NCI-H748 (cell line): ENCODE data around the gene MED16.
A peak's percentile ranks its signal among the peaks of the same experiment; 100 is the strongest.
"Not testable (repeated sequence)": the region's sequence is repeated elsewhere in the genome, so short reads cannot be mapped to it uniquely, and the experiment has no call there.

Experiments used
- DNase-seq: peaks from one replicate; lab custom pipeline; 2025; ENCODE audit not compliant: unreplicated experiment; lab: John Stamatoyannopoulos, UW

Gene MED16

GRCh38 chr19:889662-890295 is 3.2 kb downstream of the MED16 start:
- no peak for DNase-seq

DNA sequence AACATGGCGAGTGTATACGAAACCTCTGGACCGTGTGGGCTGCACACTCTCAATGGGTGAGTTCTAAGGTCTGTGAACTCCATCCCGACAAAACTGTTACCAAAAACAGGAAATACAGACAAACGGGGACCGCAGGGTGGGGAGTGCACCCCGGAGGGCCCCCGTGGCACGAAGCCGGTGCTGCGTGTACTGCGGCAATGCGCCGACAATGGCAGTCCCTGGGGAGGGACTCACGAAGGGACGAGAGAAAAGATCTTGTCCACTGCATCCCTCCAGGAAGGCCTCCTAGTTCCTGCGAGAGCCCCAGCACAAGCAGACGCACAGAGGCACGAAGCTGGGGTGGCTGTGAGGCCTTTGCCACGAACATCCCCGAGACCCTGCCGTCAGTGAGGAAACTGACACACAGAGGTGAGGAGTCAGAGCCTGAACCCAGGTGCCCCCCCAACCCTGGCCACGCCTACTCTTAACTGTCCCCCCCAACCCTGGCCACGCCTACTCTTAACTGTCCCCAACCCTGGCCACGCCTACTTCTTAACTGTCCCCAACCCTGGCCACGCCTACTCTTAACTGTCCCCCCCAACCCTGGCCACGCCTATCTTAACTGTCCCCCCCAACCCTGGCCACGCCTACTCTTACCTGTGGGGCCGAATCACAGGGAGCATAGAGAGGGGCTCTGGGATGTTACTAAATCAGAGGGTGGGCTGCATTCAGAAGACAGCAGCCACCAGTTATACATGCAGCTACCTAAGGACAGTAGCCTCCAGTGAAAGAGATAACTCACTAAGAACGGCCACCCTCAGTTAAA is 4.2 kb downstream of the MED16 start:
- no peak for DNase-seq

DNA sequence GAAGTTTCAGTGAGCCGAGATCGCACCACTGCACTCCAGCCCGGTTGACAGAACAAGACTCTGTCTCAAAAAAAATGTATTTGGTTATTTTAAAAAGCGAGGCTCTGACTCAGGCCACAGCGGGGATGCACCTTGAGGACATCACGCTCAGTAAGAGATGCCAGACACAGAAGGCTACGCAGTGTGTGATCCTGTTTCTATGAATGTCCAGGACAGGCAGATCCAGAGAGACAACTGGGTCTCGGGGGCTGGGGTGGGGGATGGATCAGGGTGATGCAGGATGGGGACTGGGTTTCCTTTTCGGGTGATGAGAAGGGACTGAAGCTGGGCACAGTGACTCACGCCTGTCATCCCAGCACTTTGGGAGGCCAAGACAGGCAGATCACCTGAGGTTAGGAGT is 5.4 kb downstream of the MED16 start:
- DNase-seq = no peak

GRCh38 chr19:887072-887471 is 5.9 kb downstream of the MED16 start:
- DNase-seq = peak; percentile 5

DNA sequence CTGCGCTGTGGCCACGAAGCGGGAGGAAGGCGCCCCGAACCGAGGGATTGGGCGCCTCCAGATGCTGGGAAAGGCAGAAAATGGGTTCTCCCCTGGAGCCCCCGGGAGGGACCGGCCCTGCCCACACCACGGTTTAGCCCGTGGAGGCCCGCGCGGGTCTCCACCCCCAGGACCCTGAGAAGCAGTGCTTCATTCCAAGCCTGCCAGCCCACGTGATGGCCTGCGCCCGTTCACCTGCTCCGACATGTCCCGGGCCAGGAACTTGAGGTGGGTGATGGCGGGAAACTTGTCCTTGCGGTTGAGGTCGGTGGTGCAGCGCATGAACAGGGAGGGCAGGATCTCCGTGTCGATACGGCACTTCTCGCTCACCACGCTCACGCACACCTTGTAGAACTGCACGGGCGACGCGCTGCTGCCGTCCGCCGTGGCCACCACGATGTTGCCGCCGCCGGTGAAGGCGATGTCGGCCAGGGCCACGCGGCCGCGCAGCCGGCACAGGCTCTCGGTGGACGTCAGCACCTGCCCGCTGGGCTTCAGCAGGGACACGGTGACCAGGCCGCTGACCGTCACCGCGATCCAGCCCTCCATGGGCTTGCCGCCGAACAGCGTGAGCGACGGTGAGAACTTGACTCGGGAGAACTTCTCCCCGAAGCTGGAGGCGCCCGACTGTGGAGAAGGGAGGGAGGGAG is 7.3 kb downstream of the MED16 start:
- no peak for DNase-seq

- DNase-seq = no peak
Measured at GRCh38 chr19:884420-885211, 8.4 kb downstream of the MED16 start.

DNA sequence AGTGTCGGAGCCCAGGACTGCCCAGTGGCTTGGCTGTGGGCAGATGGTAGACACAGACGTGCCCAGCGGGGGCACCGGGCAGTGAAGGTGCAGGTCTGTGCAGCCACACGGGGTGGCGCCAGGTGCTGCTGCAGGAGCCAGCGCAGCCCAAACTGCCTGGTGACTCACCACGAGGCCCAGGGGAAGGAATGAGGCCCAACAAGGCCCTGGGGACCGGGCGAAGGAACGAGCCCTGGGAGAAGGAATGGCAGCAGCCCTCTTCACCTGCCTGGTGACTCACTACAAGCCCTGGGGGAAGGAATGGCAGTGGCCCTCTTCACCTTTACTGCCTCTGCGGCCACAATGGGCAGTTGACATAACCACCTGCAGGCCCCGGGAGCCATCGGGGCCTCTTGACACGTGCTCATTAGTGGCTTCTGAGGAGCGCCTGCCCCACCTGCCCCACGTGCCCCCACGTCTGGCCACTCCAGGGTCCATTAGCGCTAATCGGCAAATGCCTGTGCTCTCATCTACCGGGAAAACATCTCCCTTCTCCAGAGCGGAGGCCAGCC is 9.3 kb downstream of the MED16 start:
- DNase-seq = no peak

DNA sequence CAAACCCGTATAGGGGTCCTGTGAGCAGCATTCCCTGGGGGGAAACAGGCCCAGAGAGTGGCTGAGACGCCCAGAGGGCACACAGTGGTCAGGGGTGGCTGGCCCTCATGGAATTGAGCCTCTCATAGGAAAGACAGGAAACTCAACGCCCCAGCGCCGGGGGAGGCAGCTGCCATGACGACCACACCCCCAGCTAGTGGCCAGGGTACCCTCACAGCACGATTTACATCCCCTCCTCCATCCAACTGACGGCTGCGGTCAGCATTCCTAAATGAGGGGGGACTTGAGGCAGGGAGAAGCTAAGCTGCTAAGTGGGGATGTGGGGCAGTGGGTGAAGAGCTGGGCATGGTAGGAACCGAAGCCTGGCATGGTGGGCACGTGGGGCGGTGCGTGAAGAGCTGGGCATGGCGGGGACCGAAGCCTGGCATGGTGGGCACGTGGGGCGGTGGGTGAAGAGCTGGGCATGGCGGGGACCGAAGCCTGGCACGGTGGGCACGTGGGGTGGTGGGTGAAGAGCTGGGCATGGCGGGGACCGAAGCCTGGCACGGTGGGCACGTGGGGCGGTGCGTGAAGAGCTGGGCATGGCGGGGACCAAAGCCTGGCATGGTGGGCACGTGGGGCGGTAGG is 10.0 kb downstream of the MED16 start:
- no peak for DNase-seq

- DNase-seq = no peak
Measured at GRCh38 chr19:881385-882071, 11.5 kb downstream of the MED16 start.

- DNase-seq = no peak
Measured at GRCh38 chr19:879711-880438, 13.1 kb downstream of the MED16 start.

GRCh38 chr19:878751-879561 is 14.0 kb downstream of the MED16 start:
- DNase-seq = not testable (repeated sequence)

GRCh38 chr19:877992-878660 is 14.9 kb downstream of the MED16 start:
- DNase-seq = not testable (repeated sequence)

GRCh38 chr19:876780-877314 is 16.1 kb downstream of the MED16 start:
- DNase-seq = no peak

DNA sequence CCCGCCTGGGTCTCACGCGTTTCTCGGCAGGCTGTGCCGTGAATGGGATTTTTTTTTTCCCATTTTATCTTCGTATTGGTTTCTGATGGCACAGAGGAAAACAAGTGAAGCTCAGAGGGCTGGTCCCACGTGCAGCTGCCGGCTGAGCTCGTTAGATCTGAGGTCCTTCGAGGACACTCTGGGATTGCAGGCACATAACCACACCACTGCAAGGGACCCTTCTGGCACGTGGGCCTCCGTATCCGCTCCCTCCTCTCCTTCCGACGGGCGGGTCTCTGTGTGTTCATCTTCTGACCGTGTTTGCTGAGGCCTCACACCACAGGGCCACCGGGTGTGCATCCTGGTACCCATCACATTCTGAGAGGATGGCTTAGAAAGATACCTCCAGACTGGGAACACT is 16.9 kb downstream of the MED16 start:
- no peak for DNase-seq

DNA sequence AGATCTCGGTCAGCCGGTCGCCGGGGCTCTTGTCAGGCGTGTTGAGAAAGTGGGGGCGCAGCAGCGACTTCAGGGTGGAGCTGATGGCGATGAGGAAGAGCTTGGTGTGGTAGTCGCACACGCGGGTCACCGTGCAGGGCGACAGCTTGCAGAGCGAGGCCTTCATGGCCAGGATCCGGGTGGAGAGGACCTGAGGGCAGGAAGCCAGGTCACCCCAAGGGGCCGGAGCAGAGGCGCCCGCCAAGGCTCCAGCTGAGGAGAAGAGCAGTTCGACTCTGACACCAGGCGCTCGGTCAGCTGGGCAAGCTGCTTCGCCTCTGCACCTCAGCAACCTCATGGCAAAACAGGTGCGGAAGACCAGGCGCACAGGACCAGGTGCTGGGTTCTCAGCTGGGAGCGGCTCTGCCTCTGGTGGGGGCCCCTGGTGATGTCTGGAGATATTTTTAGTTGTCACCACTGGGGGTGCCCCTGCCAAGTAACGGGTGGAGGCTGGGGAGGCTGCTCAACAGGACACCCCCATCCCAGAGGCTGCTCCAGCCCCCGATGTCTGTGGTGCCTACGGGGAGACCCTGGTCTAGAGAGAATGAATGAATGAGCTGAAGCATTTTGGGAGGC is 17.6 kb downstream of the MED16 start:
- no peak for DNase-seq

GRCh38 chr19:873561-874041 is 19.4 kb downstream of the MED16 start:
- DNase-seq = no peak

GRCh38 chr19:873084-873483 is 19.9 kb downstream of the MED16 start:
- no peak for DNase-seq
